Neural cell (in vitro differentiated cells): ENCODE data around the gene NCS1.

Experiments
- EP300 ChIP-seq: fragments of 450-650 bp; conservative IDR thresholded peaks from 2 replicates; pipeline ENCODE4 v1.6.1; 2014; ENCODE audit warnings: antibody characterized with exemption, mild to moderate bottlenecking, moderate library complexity; ENCODE audit not compliant: poor library complexity, severe bottlenecking
- EZH2 ChIP-seq: fragments of 200-600, 300-800 bp; shearing (Covaris generic), sonication (generic); IDR thresholded peaks from 2 replicates; pipeline ENCODE4 v1.6.1; 2014; ENCODE audit warnings: antibody characterized with exemption, low read length, borderline replicate concordance, mild to moderate bottlenecking; ENCODE audit not compliant: insufficient read depth, poor library complexity, severe bottlenecking
- MXI1 ChIP-seq: fragments of 450-650 bp; conservative IDR thresholded peaks from 2 replicates; pipeline ENCODE4 v1.6.1; 2014; ENCODE audit warnings: antibody characterized with exemption, mild to moderate bottlenecking; ENCODE audit not compliant: poor library complexity, severe bottlenecking
- POLR2AphosphoS5 ChIP-seq: IDR thresholded peaks from 2 replicates; pipeline ENCODE4 v1.6.1; 2012
- SMC3 ChIP-seq: fragments of 450-650 bp; conservative IDR thresholded peaks from 2 replicates; pipeline ENCODE4 v1.6.1; 2014; ENCODE audit warnings: antibody characterized with exemption, mild to moderate bottlenecking, moderate library complexity; ENCODE audit not compliant: poor library complexity
- TAF1 ChIP-seq: IDR thresholded peaks from 2 replicates; pipeline ENCODE4 v1.6.1; 2012; ENCODE audit warnings: low read depth
- TF ChIP-seq, protein P1 (sequence below): fragments of 450-650 bp; IDR thresholded peaks from 2 replicates; pipeline ENCODE4 v1.5.1; 2014; ENCODE audit warnings: antibody characterized with exemption, mild to moderate bottlenecking, moderate library complexity; ENCODE audit not compliant: poor library complexity, severe bottlenecking

DNA sequence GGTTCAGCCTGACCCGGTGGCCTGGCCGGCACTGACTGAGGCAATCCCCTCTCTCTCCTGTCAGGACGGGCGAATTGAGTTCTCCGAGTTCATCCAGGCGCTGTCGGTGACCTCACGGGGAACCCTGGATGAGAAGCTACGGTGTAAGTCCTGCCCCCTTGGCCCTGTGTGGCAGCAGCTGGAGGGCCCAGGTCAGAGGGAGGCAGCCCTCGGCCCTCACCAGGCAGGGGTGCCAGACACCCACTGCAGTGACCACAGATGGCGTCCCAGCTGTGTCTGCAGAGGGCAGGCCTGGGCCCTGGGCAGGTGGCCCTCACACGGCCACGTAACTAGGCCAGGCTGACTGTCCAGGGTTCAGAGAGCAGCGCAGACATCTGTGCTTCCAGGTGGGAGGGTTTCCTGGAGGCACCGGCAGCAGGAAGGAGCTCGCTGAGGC lies 47.5 kb downstream of the NCS1 start:
- TF ChIP-seq, protein P1, sequence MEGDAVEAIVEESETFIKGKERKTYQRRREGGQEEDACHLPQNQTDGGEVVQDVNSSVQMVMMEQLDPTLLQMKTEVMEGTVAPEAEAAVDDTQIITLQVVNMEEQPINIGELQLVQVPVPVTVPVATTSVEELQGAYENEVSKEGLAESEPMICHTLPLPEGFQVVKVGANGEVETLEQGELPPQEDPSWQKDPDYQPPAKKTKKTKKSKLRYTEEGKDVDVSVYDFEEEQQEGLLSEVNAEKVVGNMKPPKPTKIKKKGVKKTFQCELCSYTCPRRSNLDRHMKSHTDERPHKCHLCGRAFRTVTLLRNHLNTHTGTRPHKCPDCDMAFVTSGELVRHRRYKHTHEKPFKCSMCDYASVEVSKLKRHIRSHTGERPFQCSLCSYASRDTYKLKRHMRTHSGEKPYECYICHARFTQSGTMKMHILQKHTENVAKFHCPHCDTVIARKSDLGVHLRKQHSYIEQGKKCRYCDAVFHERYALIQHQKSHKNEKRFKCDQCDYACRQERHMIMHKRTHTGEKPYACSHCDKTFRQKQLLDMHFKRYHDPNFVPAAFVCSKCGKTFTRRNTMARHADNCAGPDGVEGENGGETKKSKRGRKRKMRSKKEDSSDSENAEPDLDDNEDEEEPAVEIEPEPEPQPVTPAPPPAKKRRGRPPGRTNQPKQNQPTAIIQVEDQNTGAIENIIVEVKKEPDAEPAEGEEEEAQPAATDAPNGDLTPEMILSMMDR: no peak
- TF ChIP-seq MXI1: no peak
- TF ChIP-seq EZH2: no peak
- TF ChIP-seq TAF1: no peak
- no peak for TF ChIP-seq EP300
- no peak for TF ChIP-seq POLR2AphosphoS5
- TF ChIP-seq SMC3: no peak
